HepG2 (cell line): ENCODE results near the gene SARNP. TPM values are rescaled to one million over a fixed set of nuclear protein-coding genes. Genes with fewer than 3 reads are reported as not detected.
A peak's percentile ranks its signal among the peaks of the same experiment; 100 is the strongest.

Source experiments
- ATF1 ChIP-seq: IDR thresholded peaks from 2 replicates; pipeline ENCODE4 v1.6.1; 2016; ENCODE audit warnings: mild to moderate bottlenecking, control low read depth
- DBP ChIP-seq: sonication (generic); formaldehyde crosslinking; IDR thresholded peaks from 2 replicates; pipeline ENCODE4 v1.4.0; 2020; ENCODE audit warnings: missing genetic modification reagents; ENCODE audit errors: not compliant biosample characterization
- FLYWCH1 ChIP-seq: sonication (generic); formaldehyde crosslinking; IDR thresholded peaks from 2 replicates; pipeline ENCODE4 v1.8.1; 2023; ENCODE audit warnings: mild to moderate bottlenecking, missing genetic modification reagents
- MXD4 ChIP-seq: IDR thresholded peaks from 2 replicates; pipeline ENCODE4 v1.6.1; 2016; ENCODE audit warnings: mild to moderate bottlenecking, missing biosample characterization, missing genetic modification reagents
- NCOA2 ChIP-seq: sonication (generic); formaldehyde crosslinking; IDR thresholded peaks from 2 replicates; pipeline ENCODE4 v1.8.0; 2022; ENCODE audit warnings: inconsistent platforms
- NONO ChIP-seq, 2 experiments: fragments of 450-650 bp in 1 of 2; sonication (generic) in 1 of 2; formaldehyde crosslinking in 1 of 2; IDR thresholded peaks in 1 of 2; conservative IDR thresholded peaks in 1 of 2; 2 replicates each; pipeline versions ENCODE4 v1.6.1 to v1.8.0; 2017 to 2022; ENCODE audit warnings: mild to moderate bottlenecking in 1 of 2, missing genetic modification reagents in 1 of 2, moderate library complexity in 1 of 2
- RNF2 ChIP-seq: fragments of 450-650 bp; conservative IDR thresholded peaks from 2 replicates; pipeline ENCODE4 v1.6.1; 2016; ENCODE audit warnings: low read depth
- SOX5 ChIP-seq: IDR thresholded peaks from 2 replicates; pipeline ENCODE4 v1.6.1; 2016; ENCODE audit warnings: borderline replicate concordance
- ZBTB34 ChIP-seq: sonication (generic); formaldehyde crosslinking; IDR thresholded peaks from 2 replicates; pipeline ENCODE4 v1.8.0; 2022; ENCODE audit warnings: mild to moderate bottlenecking, missing genetic modification reagents
- ZFP1 ChIP-seq: IDR thresholded peaks from 2 replicates; pipeline ENCODE4 v1.6.1; 2016
- ZFP36 ChIP-seq: fragments of 150-350 bp; IDR thresholded peaks from 2 replicates; pipeline ENCODE4 v1.6.1; 2018; ENCODE audit warnings: borderline replicate concordance, low read length, low read depth; ENCODE audit not compliant: partially characterized antibody
- ZNF256 ChIP-seq: sonication (generic); formaldehyde crosslinking; conservative IDR thresholded peaks from 2 replicates; pipeline ENCODE4 v1.4.0; 2020; ENCODE audit warnings: missing genetic modification reagents
- ZNF329 ChIP-seq: sonication (generic); formaldehyde crosslinking; IDR thresholded peaks from 2 replicates; pipeline ENCODE4 v1.9.0; 2021; ENCODE audit warnings: low read depth, mild to moderate bottlenecking, missing genetic modification reagents
- ZNF432 ChIP-seq: sonication (generic); formaldehyde crosslinking; IDR thresholded peaks from 2 replicates; pipeline ENCODE4 v1.5.0; 2020; ENCODE audit warnings: missing genetic modification reagents, mild to moderate bottlenecking, borderline replicate concordance
- ZNF605 ChIP-seq: sonication (generic); formaldehyde crosslinking; IDR thresholded peaks from 2 replicates; pipeline ENCODE4 v1.8.0; 2022; ENCODE audit warnings: mild to moderate bottlenecking, missing genetic modification reagents
- ZNF615 ChIP-seq: sonication (generic); formaldehyde crosslinking; IDR thresholded peaks from 2 replicates; pipeline ENCODE4 v1.5.0; 2020; ENCODE audit warnings: mild to moderate bottlenecking, missing genetic modification reagents, borderline replicate concordance
- ZNF709 ChIP-seq: sonication (generic); formaldehyde crosslinking; IDR thresholded peaks from 2 replicates; pipeline ENCODE4 v1.5.0; 2020; ENCODE audit warnings: mild to moderate bottlenecking, missing genetic modification reagents
- ZNF816 ChIP-seq: sonication (generic); formaldehyde crosslinking; IDR thresholded peaks from 2 replicates; pipeline ENCODE4 v1.8.0; 2022; ENCODE audit warnings: missing genetic modification reagents, mild to moderate bottlenecking, borderline replicate concordance
- polyA plus RNA-seq, 8 experiments: library from polyadenylated mRNA; depleted of rRNA in 3 of 8; stranded (reverse) in 7 of 8; unstranded in 1 of 8; fragments of >200 nt; fragmentation: Illumina TruSeq in 4 of 8; extraction: Trizol in 4 of 8; gene quantifications; 2 replicates each; pipeline versions ENCODE4 v1.2.1 to v1.2.3, GENCODE V29; 2011 to 2016; ENCODE audit warnings: low read depth in 4 of 8, missing spikeins in 1 of 8, mixed read lengths in 1 of 8; ENCODE audit not compliant: insufficient read depth in 1 of 8
- total RNA-seq, 5 experiments: library from RNA; depleted of rRNA; stranded (reverse); fragments of >200 nt; fragmentation: Illumina TruSeq; extraction: Trizol; gene quantifications; 2 replicates each; pipeline ENCODE4 v1.2.3, GENCODE V29; 2016; ENCODE audit warnings: low read depth in 1 of 5
- TF ChIP-seq, protein P1 (sequence below), 2 experiments: sonication (generic) in 1 of 2; formaldehyde crosslinking in 1 of 2; IDR thresholded peaks; 2 replicates each; pipeline versions ENCODE4 v1.4.0 to v1.6.1; 2018 to 2020; ENCODE audit warnings: missing genetic modification reagents in 2 of 2, borderline replicate concordance in 1 of 2, low read depth in 1 of 2, mild to moderate bottlenecking in 1 of 2, missing biosample characterization in 1 of 2
- TF ChIP-seq, protein P2 (sequence below): sonication (generic); IDR thresholded peaks from 2 replicates; pipeline ENCODE4 v1.6.1; 2016; ENCODE audit warnings: low read depth, borderline replicate concordance

Gene SARNP
- total and polyA plus RNA-seq, 2 of the 13 experiments (the other 11 are each of a cell fraction or from before 2014, with no cell fraction given) = 59.0 to 95.4 TPM

- no peak for TF ChIP-seq ZNF615 (CRISPR knock-in tag)
- no peak for TF ChIP-seq ZNF256 (CRISPR knock-in tag)
- TF ChIP-seq ATF1 (CRISPR knock-in tag) = no peak
- TF ChIP-seq ZBTB34 (CRISPR knock-in tag) = no peak
- no peak for TF ChIP-seq ZNF709
- no peak for TF ChIP-seq ZNF816
- TF ChIP-seq, protein P1, sequence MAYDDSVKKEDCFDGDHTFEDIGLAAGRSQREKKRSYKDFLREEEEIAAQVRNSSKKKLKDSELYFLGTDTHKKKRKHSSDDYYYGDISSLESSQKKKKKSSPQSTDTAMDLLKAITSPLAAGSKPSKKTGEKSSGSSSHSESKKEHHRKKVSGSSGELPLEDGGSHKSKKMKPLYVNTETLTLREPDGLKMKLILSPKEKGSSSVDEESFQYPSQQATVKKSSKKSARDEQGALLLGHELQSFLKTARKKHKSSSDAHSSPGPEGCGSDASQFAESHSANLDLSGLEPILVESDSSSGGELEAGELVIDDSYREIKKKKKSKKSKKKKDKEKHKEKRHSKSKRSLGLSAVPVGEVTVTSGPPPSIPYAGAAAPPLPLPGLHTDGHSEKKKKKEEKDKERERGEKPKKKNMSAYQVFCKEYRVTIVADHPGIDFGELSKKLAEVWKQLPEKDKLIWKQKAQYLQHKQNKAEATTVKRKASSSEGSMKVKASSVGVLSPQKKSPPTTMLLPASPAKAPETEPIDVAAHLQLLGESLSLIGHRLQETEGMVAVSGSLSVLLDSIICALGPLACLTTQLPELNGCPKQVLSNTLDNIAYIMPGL (CRISPR knock-in tag; IDR thresholded peaks at IDR 0.05; ENCODE audit: borderline replicate concordance in 1 of 2, low read depth in 1 of 2) = peak; percentile 83 to 93
- TF ChIP-seq SOX5 (CRISPR knock-in tag) = no peak
- no peak for TF ChIP-seq DBP (CRISPR knock-in tag)
- TF ChIP-seq ZFP36 = no peak
- TF ChIP-seq ZNF605 = no peak
- 0 out of 2 replicates have a peak, but pooled peaks have one; percentile 12 for TF ChIP-seq NCOA2
- no peak for TF ChIP-seq FLYWCH1 (CRISPR knock-in tag)
- no peak for TF ChIP-seq RNF2
- TF ChIP-seq ZNF329 (CRISPR knock-in tag) = no peak
- TF ChIP-seq, protein P2, sequence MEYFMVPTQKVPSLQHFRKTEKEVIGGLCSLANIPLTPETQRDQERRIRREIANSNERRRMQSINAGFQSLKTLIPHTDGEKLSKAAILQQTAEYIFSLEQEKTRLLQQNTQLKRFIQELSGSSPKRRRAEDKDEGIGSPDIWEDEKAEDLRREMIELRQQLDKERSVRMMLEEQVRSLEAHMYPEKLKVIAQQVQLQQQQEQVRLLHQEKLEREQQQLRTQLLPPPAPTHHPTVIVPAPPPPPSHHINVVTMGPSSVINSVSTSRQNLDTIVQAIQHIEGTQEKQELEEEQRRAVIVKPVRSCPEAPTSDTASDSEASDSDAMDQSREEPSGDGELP = peak; percentile 64; the same call in 1 of the 2 replicates
- no peak for TF ChIP-seq MXD4 (CRISPR knock-in tag)
- 0 out of 2 replicates have a peak, but pooled peaks have one; percentile 29 for TF ChIP-seq ZFP1 (CRISPR knock-in tag)
- no peak for TF ChIP-seq ZNF432 (CRISPR knock-in tag)
- TF ChIP-seq NONO (IDR thresholded peaks at IDR 0.05) = no peak
- peak; percentile 73 for TF ChIP-seq NONO (CRISPR knock-in tag; conservative IDR thresholded peaks at IDR 0.05)
Measured at GRCh38 chr12:55736780-55737580, 80.5 kb downstream of the SARNP start (continued).
